ENCODE measurements around the gene AMY1B.
"Not testable (repeated sequence)": the region's sequence is repeated elsewhere in the genome, so short reads cannot be mapped to it uniquely, and the experiment has no call there.

The AMY1B gene

GRCh38 chr1:103696110-103696509 is at the start of gene AMY1B:
Gene AMY1B, minus strand, starts transcription at chr1:103696210. Its CDS starts 571 bp downstream, at chr1:103695639.
- not testable (repeated sequence) for DNase-seq (ENCODE audit: low spot score)

GRCh38 chr1:103745040-103745439 is 49.0 kb upstream of the AMY1B start:
- not testable (repeated sequence) for DNase-seq (ENCODE audit: low spot score)

- not testable (repeated sequence) for DNase-seq (ENCODE audit: low spot score)
These were observed 48.4 kb upstream of the AMY1B start for GRCh38 chr1:103744449-103744848.

GRCh38 chr1:103738031-103738430 is 42.0 kb upstream of the AMY1B start:
- not testable (repeated sequence) for DNase-seq (ENCODE audit: low spot score)

GRCh38 chr1:103735334-103735733 is 39.3 kb upstream of the AMY1B start:
- not testable (repeated sequence) for DNase-seq (ENCODE audit: low spot score)

GRCh38 chr1:103721473-103721872 is 25.5 kb upstream of the AMY1B start:
- DNase-seq (ENCODE audit: low spot score), result not testable (repeated sequence)

GRCh38 chr1:103717404-103717803 is 21.4 kb upstream of the AMY1B start:
- DNase-seq (ENCODE audit: low spot score), result not testable (repeated sequence)

- DNase-seq (ENCODE audit: low spot score), result not testable (repeated sequence)
These were observed 14.4 kb upstream of the AMY1B start for GRCh38 chr1:103710381-103710780.

- DNase-seq (ENCODE audit: low spot score), result not testable (repeated sequence)
These were observed 11.7 kb upstream of the AMY1B start for GRCh38 chr1:103707670-103708069.

GRCh38 chr1:103701256-103701655 is 5.2 kb upstream of the AMY1B start:
- not testable (repeated sequence) for DNase-seq (ENCODE audit: low spot score)

- DNase-seq (ENCODE audit: low spot score), result not testable (repeated sequence)
These were observed 4.7 kb upstream of the AMY1B start for GRCh38 chr1:103700669-103701068.

- DNase-seq (ENCODE audit: low spot score), result not testable (repeated sequence)
These were observed 1.4 kb upstream of the AMY1B start for GRCh38 chr1:103697430-103697829.

- DNase-seq (ENCODE audit: low spot score), result not testable (repeated sequence)
These were observed 19.7 kb downstream of the AMY1B start for GRCh38 chr1:103676335-103676734.

GRCh38 chr1:103655460-103655859 is 40.5 kb downstream of the AMY1B start, which contains the start of gene AMY1A:
Gene AMY1A, plus strand, starts transcription at chr1:103655760. Its CDS starts 571 bp downstream, at chr1:103656331.
- not testable (repeated sequence) for DNase-seq (ENCODE audit: low spot score)

GRCh38 chr1:103654133-103654532 is 41.9 kb downstream of the AMY1B start:
- not testable (repeated sequence) for DNase-seq (ENCODE audit: low spot score)

GRCh38 chr1:103650889-103651288 is 45.1 kb downstream of the AMY1B start:
- not testable (repeated sequence) for DNase-seq (ENCODE audit: low spot score)

- not testable (repeated sequence) for DNase-seq (ENCODE audit: low spot score)
These were observed 45.7 kb downstream of the AMY1B start for GRCh38 chr1:103650305-103650704.

GRCh38 chr1:103643908-103644307 is 52.1 kb downstream of the AMY1B start:
- not testable (repeated sequence) for DNase-seq (ENCODE audit: low spot score)

GRCh38 chr1:103641194-103641593 is 54.8 kb downstream of the AMY1B start:
- DNase-seq (ENCODE audit: low spot score), result not testable (repeated sequence)
